GM12878 (cell line): Measurements from ENCODE around the gene HIVEP3. TPM values are rescaled to one million over a fixed set of nuclear protein-coding genes. Genes with fewer than 3 reads are reported as not detected.

Experiments
- ATAC-seq: fragments of 200-7000 bp; cut with Tn5 transposase; 3 replicates; pipeline ENCODE4 v1.9.1; 2020; ENCODE audit warnings: mild to moderate bottlenecking, moderate library complexity
- BruUV-seq: library from RNA; stranded (reverse); fragments of 400-500 nt; replicated peaks from 2 replicates; lab custom pipeline; 2021; lab: Mats Ljungman, UMichigan
- CTCF ChIA-PET: fragments of 300-600 bp; sonication (Branson Sonifier 250); formaldehyde crosslinking; extraction: SDS; loops from one replicate; lab custom pipeline; 2021; ENCODE audit warnings: inconsistent platforms; lab: Yijun Ruan, JAX
- POLR2A ChIA-PET: fragments of 350-600 bp; formaldehyde crosslinking; extraction: SDS; loops from one replicate; lab custom pipeline; 2021; ENCODE audit warnings: inconsistent platforms; lab: Charles Lee
- RAD21 ChIA-PET: fragments of 300-600 bp; sonication (Branson Sonifier 250); formaldehyde crosslinking; loops from one replicate; lab custom pipeline; 2023; ENCODE audit warnings: antibody characterized with exemption; ENCODE audit not compliant: unreplicated experiment; lab: Charles Lee
- SMC1A ChIA-PET: fragments of 300-600 bp; sonication (Branson Sonifier 250); formaldehyde crosslinking; loops from one replicate; lab custom pipeline; 2023; ENCODE audit not compliant: unreplicated experiment, uncharacterized antibody; lab: Charles Lee
- DNase-seq: peaks from one replicate; pipeline ENCODE4 v3.0.0-alpha.2; 2011; ENCODE audit warnings: low read depth, low spot score
- FAIRE-seq: peaks from 3 replicates; lab custom pipeline; 2011; peaks lifted over from hg19 to GRCh38; lab: Jason Lieb, UNC
- H2AFZ ChIP-seq: 2 replicates; pipeline ENCODE4 v1.6.0; 2011; ENCODE audit warnings: low read depth, low read length, control low read depth; ENCODE audit not compliant: control insufficient read depth
- H3K27ac ChIP-seq: 2 replicates; pipeline ENCODE4 v1.5.1; 2011; ENCODE audit warnings: control low read depth; ENCODE audit not compliant: control insufficient read depth, insufficient read depth
- H3K27me3 ChIP-seq, 2 experiments: replicated peaks in 1 of 2; 2 replicates each; pipeline versions ENCODE4 v1.6.0 to v1.6.1; 2011; ENCODE audit warnings: low read length in 1 of 2; ENCODE audit not compliant: control insufficient read depth in 2 of 2, insufficient read depth in 2 of 2
- H3K36me3 ChIP-seq, 2 experiments: 2 replicates each; pipeline ENCODE4 v1.5.1; 2011; ENCODE audit warnings: low read length in 1 of 2; ENCODE audit not compliant: control insufficient read depth in 2 of 2, insufficient read depth in 2 of 2
- H3K4me1 ChIP-seq: 2 replicates; pipeline ENCODE4 v1.6.1; 2011; ENCODE audit warnings: mild to moderate bottlenecking, low read length, moderate library complexity, mixed read lengths; ENCODE audit not compliant: control insufficient read depth, insufficient read depth
- H3K4me2 ChIP-seq: 2 replicates; pipeline ENCODE4 v1.6.0; 2011; ENCODE audit warnings: control low read depth; ENCODE audit not compliant: control insufficient read depth, insufficient read depth
- H3K4me3 ChIP-seq: fragments of 200-600 bp; sonication (generic); 2 replicates; pipeline ENCODE4 v1.5.1; 2016
- H3K79me2 ChIP-seq: 2 replicates; pipeline ENCODE4 v1.6.0; 2011; ENCODE audit warnings: low read length; ENCODE audit not compliant: control insufficient read depth, insufficient read depth
- H3K9ac ChIP-seq: 2 replicates; pipeline ENCODE4 v1.8.0; 2011; ENCODE audit warnings: low read length, control low read depth, mixed read lengths; ENCODE audit not compliant: control insufficient read depth, insufficient read depth
- H3K9me3 ChIP-seq: replicated peaks from 3 replicates; pipeline ENCODE4 v1.5.1; 2011; ENCODE audit warnings: mild to moderate bottlenecking, low read length; ENCODE audit not compliant: control insufficient read depth, insufficient read depth
- H4K20me1 ChIP-seq: 2 replicates; pipeline ENCODE4 v1.6.0; 2011; ENCODE audit not compliant: control insufficient read depth, insufficient read depth
- CREB1 ChIP-seq: IDR thresholded peaks from 2 replicates; pipeline ENCODE4 v1.6.1; 2012; ENCODE audit warnings: low read depth, mild to moderate bottlenecking, inconsistent platforms
- E2F4 ChIP-seq: IDR thresholded peaks from 2 replicates; pipeline ENCODE4 v1.6.1; 2012; ENCODE audit warnings: low read depth, low read length, improper control_type of control experiment
- EGR1 ChIP-seq, 2 experiments: IDR thresholded peaks; 1 replicate in 1 of 2; 2 replicates in 1 of 2; pipeline ENCODE4 v1.6.1; 2011 to 2012; ENCODE audit warnings: low read depth in 2 of 2, low read length in 2 of 2, borderline replicate concordance in 1 of 2, mild to moderate bottlenecking in 1 of 2, moderate library complexity in 1 of 2
- LARP7 ChIP-seq: fragments of 450-650 bp; IDR thresholded peaks from 2 replicates; pipeline ENCODE4 v1.6.1; 2017; ENCODE audit warnings: mild to moderate bottlenecking
- MTA3 ChIP-seq: IDR thresholded peaks from 2 replicates; pipeline ENCODE4 v1.6.1; 2012; ENCODE audit warnings: low read length, inconsistent platforms, borderline replicate concordance
- NKRF ChIP-seq: fragments of 450-650 bp; conservative IDR thresholded peaks from 2 replicates; pipeline ENCODE4 v1.6.1; 2017; ENCODE audit warnings: mild to moderate bottlenecking, moderate library complexity
- POU2F2 ChIP-seq: IDR thresholded peaks from 3 replicates; pipeline ENCODE4 v1.6.1; 2011; ENCODE audit warnings: low read depth, mild to moderate bottlenecking, low read length, borderline replicate concordance
- RAD21 ChIP-seq: IDR thresholded peaks from 2 replicates; pipeline ENCODE4 v1.6.1; 2011; ENCODE audit warnings: mild to moderate bottlenecking, low read depth, low read length, moderate library complexity; ENCODE audit not compliant: insufficient read depth
- RELA ChIP-seq: fragments of 450-650 bp; IDR thresholded peaks from 2 replicates; pipeline ENCODE4 v1.8.0; 2014; ENCODE audit warnings: borderline replicate concordance; ENCODE audit not compliant: partially characterized antibody
- ZBTB4 ChIP-seq: fragments of 450-650 bp; formaldehyde crosslinking; IDR thresholded peaks from 2 replicates; pipeline ENCODE4 v1.4.0; 2022; ENCODE audit warnings: mild to moderate bottlenecking, moderate library complexity
- ZNF207 ChIP-seq: fragments of 450-650 bp; IDR thresholded peaks from 2 replicates; pipeline ENCODE4 v1.6.1; 2014; ENCODE audit warnings: antibody characterized with exemption, mild to moderate bottlenecking, borderline replicate concordance
- in situ Hi-C: fragments of 300-500 bp; cut with MboI; formaldehyde crosslinking; loops from 9 replicates; pipeline ENCODE4 v1.14.3; 2018; ENCODE audit warnings: mixed read lengths
- intact Hi-C: fragments of 100-400 bp; cut with micrococcal nuclease; formaldehyde crosslinking; loops from one replicate; pipeline ENCODE4 v1.14.2; 2022; ENCODE audit not compliant: unreplicated experiment
- polyA plus RNA-seq, 11 experiments: library from polyadenylated mRNA; depleted of rRNA in 4 of 11; unstranded in 6 of 11; stranded (reverse) in 5 of 11; fragments of >200 nt; fragmentation: Nextera tagmentation in 4 of 11; fragmentation: Illumina TruSeq in 1 of 11; extraction: Ambion mirVana in 4 of 11; extraction: Trizol in 1 of 11; gene quantifications; 1 replicate in 1 of 11; 2 replicates in 10 of 11; pipeline versions ENCODE4 v1.2.1 to v1.2.3, GENCODE V29; 2011 to 2016; ENCODE audit warnings: inconsistent platforms in 2 of 11, missing spikeins in 2 of 11, low read depth in 1 of 11
- total RNA-seq, 4 experiments: library from RNA; depleted of rRNA in 3 of 4; stranded (reverse); fragments of >200 nt in 3 of 4; fragmentation: Illumina TruSeq in 1 of 4; extraction: Trizol in 1 of 4; gene quantifications; 2 replicates each; pipeline versions ENCODE4 v1.2.1 to v1.2.3, GENCODE V29; 2013 to 2021
- TF ChIP-seq, protein P1 (sequence below): fragments of 150-350 bp; IDR thresholded peaks from 2 replicates; pipeline ENCODE4 v1.6.1; 2016; ENCODE audit warnings: low read depth, low read length
- TF ChIP-seq, protein P2 (sequence below): IDR thresholded peaks from 2 replicates; pipeline ENCODE4 v1.6.1; 2011; ENCODE audit warnings: low read depth, low read length, improper control_type of control experiment, borderline replicate concordance

Gene HIVEP3
- total and polyA plus RNA-seq, 10 of the 15 experiments (the other 5 are each of a cell fraction or from before 2014, with no cell fraction given), result 1.8 to 13.6 (median 3.8) TPM

DNA sequence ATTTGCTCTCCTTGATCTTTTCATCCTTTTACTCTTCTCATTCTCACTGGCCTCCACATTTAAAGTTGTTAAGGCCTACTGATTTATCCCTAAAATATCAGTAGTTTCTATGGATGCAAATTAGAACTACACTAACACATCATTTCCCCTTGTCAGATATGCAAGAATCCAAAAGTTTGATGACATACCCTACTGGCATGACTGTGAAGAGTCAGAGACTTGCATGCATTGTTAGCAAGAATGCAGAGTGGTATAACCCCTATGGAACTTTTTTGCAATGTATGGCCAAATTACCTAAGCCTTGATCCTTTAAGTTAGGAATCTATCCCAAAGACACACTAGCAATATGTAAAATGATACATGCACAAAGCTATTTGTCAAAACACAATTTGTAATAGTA is 23.6 kb upstream of the HIVEP3 start:
- no peak for ATAC-seq
- no peaks in the 10 kb centered on the region for H3K27me3 ChIP-seq
- no peaks in the 10 kb centered on the region for H3K4me1 ChIP-seq
- SMC1A ChIA-PET, result interaction anchor here (1.5 kb wide), 1 partner anchor 36 kb away, joined by 4 read pairs; no protein-coding TSS in a partner anchor
- in situ Hi-C loops (no loop called here), intact Hi-C loops (no loop called here)
- no peak for FAIRE-seq
- H3K9ac ChIP-seq, result no peak overlapping the region
- H3K4me3 ChIP-seq, result no peak overlapping the region
- BruUV-seq, result no TSS peak
- POLR2A ChIA-PET, result interaction anchor here (1.1 kb wide), 1 partner anchor 9 kb away, joined by 3 read pairs; no protein-coding TSS in a partner anchor
- RAD21 ChIA-PET, result no interaction called here
- no peaks in the 10 kb centered on the region for H3K36me3 ChIP-seq
- TF ChIP-seq ZBTB4 (CRISPR knock-in tag) (no peak), POU2F2 (no peak), RELA (no peak), LARP7 (no peak), MTA3 (no peak), RAD21 (no peak), ZNF207 (no peak), EGR1 (IDR thresholded peaks at IDR 0.05; ENCODE audit: borderline replicate concordance in 1 of 2, low read depth in 2 of 2, low read length in 2 of 2) (no peak), CREB1 (no peak), E2F4 (no peak), NKRF (no peak)
- TF ChIP-seq, protein P1, sequence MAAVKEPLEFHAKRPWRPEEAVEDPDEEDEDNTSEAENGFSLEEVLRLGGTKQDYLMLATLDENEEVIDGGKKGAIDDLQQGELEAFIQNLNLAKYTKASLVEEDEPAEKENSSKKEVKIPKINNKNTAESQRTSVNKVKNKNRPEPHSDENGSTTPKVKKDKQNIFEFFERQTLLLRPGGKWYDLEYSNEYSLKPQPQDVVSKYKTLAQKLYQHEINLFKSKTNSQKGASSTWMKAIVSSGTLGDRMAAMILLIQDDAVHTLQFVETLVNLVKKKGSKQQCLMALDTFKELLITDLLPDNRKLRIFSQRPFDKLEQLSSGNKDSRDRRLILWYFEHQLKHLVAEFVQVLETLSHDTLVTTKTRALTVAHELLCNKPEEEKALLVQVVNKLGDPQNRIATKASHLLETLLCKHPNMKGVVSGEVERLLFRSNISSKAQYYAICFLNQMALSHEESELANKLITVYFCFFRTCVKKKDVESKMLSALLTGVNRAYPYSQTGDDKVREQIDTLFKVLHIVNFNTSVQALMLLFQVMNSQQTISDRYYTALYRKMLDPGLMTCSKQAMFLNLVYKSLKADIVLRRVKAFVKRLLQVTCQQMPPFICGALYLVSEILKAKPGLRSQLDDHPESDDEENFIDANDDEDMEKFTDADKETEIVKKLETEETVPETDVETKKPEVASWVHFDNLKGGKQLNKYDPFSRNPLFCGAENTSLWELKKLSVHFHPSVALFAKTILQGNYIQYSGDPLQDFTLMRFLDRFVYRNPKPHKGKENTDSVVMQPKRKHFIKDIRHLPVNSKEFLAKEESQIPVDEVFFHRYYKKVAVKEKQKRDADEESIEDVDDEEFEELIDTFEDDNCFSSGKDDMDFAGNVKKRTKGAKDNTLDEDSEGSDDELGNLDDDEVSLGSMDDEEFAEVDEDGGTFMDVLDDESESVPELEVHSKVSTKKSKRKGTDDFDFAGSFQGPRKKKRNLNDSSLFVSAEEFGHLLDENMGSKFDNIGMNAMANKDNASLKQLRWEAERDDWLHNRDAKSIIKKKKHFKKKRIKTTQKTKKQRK, result no peak
- TF ChIP-seq, protein P2, sequence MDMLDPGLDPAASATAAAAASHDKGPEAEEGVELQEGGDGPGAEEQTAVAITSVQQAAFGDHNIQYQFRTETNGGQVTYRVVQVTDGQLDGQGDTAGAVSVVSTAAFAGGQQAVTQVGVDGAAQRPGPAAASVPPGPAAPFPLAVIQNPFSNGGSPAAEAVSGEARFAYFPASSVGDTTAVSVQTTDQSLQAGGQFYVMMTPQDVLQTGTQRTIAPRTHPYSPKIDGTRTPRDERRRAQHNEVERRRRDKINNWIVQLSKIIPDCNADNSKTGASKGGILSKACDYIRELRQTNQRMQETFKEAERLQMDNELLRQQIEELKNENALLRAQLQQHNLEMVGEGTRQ, result no peak
- no peak for DNase-seq
- no peaks in the 10 kb centered on the region for H4K20me1 ChIP-seq
- H2AFZ ChIP-seq, result no peak overlapping the region
- no peak overlapping the region for H3K27ac ChIP-seq
- no peaks in the 10 kb centered on the region; the same call in 1 of the 3 replicates for H3K9me3 ChIP-seq
- CTCF ChIA-PET, result no interaction called here
- no peaks in the 10 kb centered on the region for H3K79me2 ChIP-seq
- no peak overlapping the region for H3K4me2 ChIP-seq
